ENCODE results near the gene TRIM33. TPM values are rescaled to one million over a fixed set of nuclear protein-coding genes. Genes with fewer than 3 reads are reported as not detected.

The TRIM33 gene
- total RNA-seq, 6 donors from 2014 or later: 27.9 to 92.2 (median 40.6) TPM

DNA sequence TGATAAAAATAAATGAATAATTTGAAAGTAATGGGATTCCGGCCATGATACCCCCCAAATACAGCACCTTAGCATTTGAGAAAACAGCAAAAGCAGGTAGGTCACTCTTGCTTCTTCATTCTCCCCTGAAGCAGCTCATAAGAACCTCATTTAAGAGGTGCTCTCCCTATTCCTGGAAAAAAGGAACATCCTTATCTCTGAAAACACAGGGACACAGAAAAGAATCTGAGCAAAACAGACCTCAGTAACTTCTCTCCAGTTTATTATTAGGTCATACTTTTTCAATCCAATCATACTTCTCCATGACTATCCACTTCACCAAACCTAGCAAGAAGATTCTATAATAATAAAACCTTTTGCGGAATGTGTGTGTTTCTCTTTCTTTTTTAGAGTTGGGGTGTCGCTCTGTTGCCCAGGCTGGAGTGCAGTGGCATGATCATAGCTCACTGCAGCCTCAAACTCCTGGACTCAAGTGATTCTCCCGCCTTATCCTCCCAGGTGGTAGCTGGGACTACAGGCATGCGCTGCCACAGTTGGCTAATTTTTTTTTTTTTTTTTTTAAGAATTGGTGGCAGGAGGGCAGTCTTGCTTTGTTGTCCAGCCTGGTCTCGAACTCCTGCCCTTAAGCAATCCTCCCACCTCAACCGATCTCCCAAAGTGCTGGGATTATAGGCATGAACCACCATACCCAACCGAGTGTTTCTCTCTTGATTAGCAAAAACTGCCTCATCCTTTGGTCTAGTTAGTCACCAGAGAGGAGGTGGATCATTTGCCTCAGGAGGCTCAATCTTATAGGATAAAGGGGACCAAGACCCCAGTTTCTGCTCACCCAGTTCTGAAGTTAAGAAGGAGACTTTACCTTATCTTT, 10.6 kb upstream of the TRIM33 start:
- Histone ChIP-seq H3K4me3 (no peak overlapping the region), H3K4me1 (no peaks in the 10 kb centered on the region), H3K27ac (no peak overlapping the region), H3K9me3 (no peaks in the 10 kb centered on the region), H3K36me3 (no peaks in the 10 kb centered on the region), H3K27me3 (no peaks in the 10 kb centered on the region)
- ATAC-seq (ENCODE audit: low FRiP score in 2 of 2): no peak
- TF ChIP-seq POLR2AphosphoS5 (IDR thresholded peaks at IDR 0.05) (no peak), EP300 (IDR thresholded peaks at IDR 0.05) (no peak), POLR2A (IDR thresholded peaks at IDR 0.05) (no peak)
- TF ChIP-seq, protein P1, sequence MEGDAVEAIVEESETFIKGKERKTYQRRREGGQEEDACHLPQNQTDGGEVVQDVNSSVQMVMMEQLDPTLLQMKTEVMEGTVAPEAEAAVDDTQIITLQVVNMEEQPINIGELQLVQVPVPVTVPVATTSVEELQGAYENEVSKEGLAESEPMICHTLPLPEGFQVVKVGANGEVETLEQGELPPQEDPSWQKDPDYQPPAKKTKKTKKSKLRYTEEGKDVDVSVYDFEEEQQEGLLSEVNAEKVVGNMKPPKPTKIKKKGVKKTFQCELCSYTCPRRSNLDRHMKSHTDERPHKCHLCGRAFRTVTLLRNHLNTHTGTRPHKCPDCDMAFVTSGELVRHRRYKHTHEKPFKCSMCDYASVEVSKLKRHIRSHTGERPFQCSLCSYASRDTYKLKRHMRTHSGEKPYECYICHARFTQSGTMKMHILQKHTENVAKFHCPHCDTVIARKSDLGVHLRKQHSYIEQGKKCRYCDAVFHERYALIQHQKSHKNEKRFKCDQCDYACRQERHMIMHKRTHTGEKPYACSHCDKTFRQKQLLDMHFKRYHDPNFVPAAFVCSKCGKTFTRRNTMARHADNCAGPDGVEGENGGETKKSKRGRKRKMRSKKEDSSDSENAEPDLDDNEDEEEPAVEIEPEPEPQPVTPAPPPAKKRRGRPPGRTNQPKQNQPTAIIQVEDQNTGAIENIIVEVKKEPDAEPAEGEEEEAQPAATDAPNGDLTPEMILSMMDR (IDR thresholded peaks at IDR 0.05): no peak
- DNase-seq: no peak
- 87 to 93% methylated on average over 8 of the region's 8 CpGs for WGBS, 2 donors

DNA sequence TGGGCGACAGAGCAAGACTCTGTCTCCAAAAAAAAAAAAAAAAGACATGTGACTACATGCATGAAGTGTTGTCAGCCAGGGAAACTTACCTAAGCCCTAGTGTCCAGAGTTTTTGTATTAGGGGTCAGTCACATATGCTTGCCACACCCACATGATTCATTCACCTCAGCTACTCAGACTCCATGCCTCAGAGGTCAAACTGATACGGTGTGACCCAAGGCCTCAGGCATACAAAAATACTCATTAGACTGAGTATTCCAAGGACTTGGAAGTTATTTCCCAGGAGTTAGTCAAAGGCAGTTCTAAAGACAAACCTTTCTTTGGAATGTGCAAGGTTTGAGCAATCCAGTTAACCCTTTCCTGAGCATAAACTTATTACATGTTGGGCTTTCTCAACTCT, 6.3 kb upstream of the TRIM33 start:
- 82 to 89% methylated on average over 2 of the region's 2 CpGs for WGBS, 2 donors

DNA sequence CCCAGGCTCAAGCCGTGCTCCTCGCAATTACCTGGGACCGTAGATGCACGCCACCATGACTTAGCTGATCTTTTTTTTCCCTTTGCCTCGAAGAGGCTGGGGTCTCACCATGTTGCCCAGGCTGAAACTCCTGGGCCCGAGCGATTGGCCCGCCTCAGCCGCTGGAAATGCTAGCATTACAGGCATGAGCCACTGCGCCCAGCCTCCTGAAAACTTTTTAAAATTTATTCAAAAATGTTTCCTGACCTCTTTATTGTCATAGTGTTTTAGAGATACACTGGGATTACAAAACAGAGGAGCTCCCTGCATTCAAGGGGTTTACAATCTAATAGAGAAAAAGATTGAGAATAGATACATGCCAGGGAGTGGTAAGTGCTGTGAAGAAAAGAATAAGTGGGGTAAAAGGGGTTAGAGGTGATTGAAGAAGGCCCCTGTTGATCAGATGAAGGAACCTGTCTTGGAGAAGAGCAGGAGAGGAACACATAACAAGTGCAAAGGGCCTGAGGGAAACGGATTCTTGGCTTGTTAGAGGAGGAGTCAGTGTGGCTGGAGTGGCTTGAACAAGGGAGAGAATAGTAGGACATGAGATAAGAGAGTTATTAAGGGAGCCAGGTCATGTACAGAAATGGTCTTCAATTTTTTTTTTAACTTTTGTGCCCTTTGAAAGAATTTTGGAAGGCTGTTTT, 1.7 kb upstream of the TRIM33 start:
- H3K4me1 ChIP-seq: peaks cover 27 to 35% (median 31%) of the 10 kb centered on the region in 4 donors
- peak overlapping the region in 2 of 4 donors; percentile 85 to 95 for H3K4me3 ChIP-seq
- no peaks in the 10 kb centered on the region for H3K27me3 ChIP-seq
- DNase-seq (peak; percentile 23 to 52), ATAC-seq (ENCODE audit: low FRiP score in 2 of 2) (no peak)
- peak overlapping the region in 1 of 4 donors; percentile 98 for H3K27ac ChIP-seq
- no peaks in the 10 kb centered on the region for H3K36me3 ChIP-seq
- no peak for TF ChIP-seq POLR2A (IDR thresholded peaks at IDR 0.05)
- WGBS, 2 donors: 89 to 96% methylated on average over 11 of the region's 11 CpGs
- H3K9me3 ChIP-seq: no peaks in the 10 kb centered on the region

More for the DNA sequence above, 6.3 kb upstream of the TRIM33 start:
- Histone ChIP-seq H3K4me1 (peaks cover 3 to 5% (median 4%) of the 10 kb centered on the region in 4 donors), H3K4me3 (no peak overlapping the region), H3K36me3 (no peaks in the 10 kb centered on the region), H3K9me3 (no peaks in the 10 kb centered on the region), H3K27ac (no peak overlapping the region), H3K27me3 (no peaks in the 10 kb centered on the region)
- DNase-seq (no peak), ATAC-seq (ENCODE audit: low FRiP score in 2 of 2) (no peak)
- TF ChIP-seq, protein P1 (IDR thresholded peaks at IDR 0.05): no peak
- TF ChIP-seq POLR2AphosphoS5 (IDR thresholded peaks at IDR 0.05) (no peak), EP300 (IDR thresholded peaks at IDR 0.05) (no peak), POLR2A (IDR thresholded peaks at IDR 0.05) (no peak)

DNA sequence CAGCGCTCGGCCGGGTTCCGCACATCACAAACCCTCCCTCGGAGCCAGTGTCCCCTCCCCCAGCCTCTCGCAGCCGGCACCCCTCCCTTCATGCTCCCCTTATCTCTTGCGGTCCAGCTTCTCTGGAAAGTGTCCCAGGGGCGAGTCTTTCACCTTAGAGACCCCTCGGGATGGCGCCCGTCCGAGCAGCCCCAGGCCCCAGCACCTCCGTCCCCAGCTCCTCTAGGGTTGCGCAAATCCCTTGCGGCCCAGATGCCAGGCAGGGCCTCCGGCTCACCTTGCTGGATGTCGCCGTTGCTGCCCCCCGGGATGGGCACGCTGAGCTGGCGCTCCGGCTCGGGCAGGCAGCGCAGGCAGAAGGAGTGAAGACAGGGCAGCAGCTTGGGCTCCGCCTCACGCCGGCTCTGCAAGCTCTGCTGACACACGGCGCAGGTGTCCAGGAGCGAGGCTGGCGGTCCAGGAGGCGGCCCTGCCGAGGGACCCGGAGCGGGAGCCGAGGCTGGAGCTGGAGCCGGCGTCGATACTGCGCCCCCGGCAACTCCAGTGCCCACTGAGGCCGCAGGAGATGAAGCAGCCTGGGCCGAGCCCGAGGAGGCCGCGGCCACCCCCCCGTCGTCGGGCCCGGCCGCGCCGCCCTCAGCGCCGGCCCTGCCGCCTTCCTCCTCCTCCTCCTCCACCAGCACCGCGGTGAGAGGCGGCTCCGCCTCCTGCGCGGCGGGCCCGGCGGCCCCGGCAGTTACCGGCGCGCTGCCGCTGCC, 550 bp downstream of the TRIM33 start:
- H3K27me3 ChIP-seq: no peaks in the 10 kb centered on the region
- peak overlapping the region; percentile 72 to 96 (median 90) for H3K4me3 ChIP-seq
- peaks cover 0 to 3% (median 0%) of the 10 kb centered on the region in 4 donors for H3K36me3 ChIP-seq
- peak; percentile 39 to 82 for ATAC-seq (ENCODE audit: low FRiP score in 2 of 2)
- H3K9me3 ChIP-seq: no peaks in the 10 kb centered on the region
- peaks cover 37 to 50% (median 43%) of the 10 kb centered on the region in 4 donors for H3K4me1 ChIP-seq
- peak overlapping the region; percentile 93 to 99 (median 97) for H3K27ac ChIP-seq
- TF ChIP-seq, protein P1 (IDR thresholded peaks at IDR 0.05): peak in 1 of 6 experiments; percentile 7
- TF ChIP-seq EP300 (IDR thresholded peaks at IDR 0.05): no peak
- TF ChIP-seq POLR2AphosphoS5 (IDR thresholded peaks at IDR 0.05): no peak
- peak in 1 of 2 donors; percentile 44 for DNase-seq
- whole genome bisulfite sequencing, 2 donors: 0 to 1% methylated on average over 8 to 33 of the region's 71 CpGs
